H9 (cell line): ENCODE data around the gene MTF1. TPM values are rescaled to one million over a fixed set of nuclear protein-coding genes. Genes with fewer than 3 reads are reported as not detected.

Experiments
- DNase-seq: peaks from one replicate; pipeline ENCODE4 v3.0.0-alpha.2; 2017
- H2AFZ ChIP-seq: one replicate; pipeline ENCODE4 v1.6.1; 2013; ENCODE audit warnings: mild to moderate bottlenecking, low read length, control low read depth, moderate library complexity
- H2AK5ac ChIP-seq: 2 replicates; pipeline ENCODE4 v1.6.1; 2013; ENCODE audit warnings: low read length, control low read depth, mixed read lengths; ENCODE audit not compliant: insufficient read length
- H2BK120ac ChIP-seq: one replicate; pipeline ENCODE4 v1.6.1; 2013; ENCODE audit warnings: low read depth, mild to moderate bottlenecking, low read length, control low read depth, inconsistent platforms; ENCODE audit not compliant: poor library complexity, severe bottlenecking
- H2BK12ac ChIP-seq: 2 replicates; pipeline ENCODE4 v1.6.1; 2013; ENCODE audit warnings: low read length, control low read depth, mixed read lengths, low read depth; ENCODE audit not compliant: insufficient read length
- H2BK15ac ChIP-seq: 2 replicates; pipeline ENCODE4 v1.6.1; 2013; ENCODE audit warnings: low read depth, low read length, control low read depth
- H2BK20ac ChIP-seq: one replicate; pipeline ENCODE4 v1.6.1; 2013; ENCODE audit warnings: low read depth, mild to moderate bottlenecking, low read length, control low read depth, inconsistent platforms; ENCODE audit not compliant: poor library complexity, severe bottlenecking
- H2BK5ac ChIP-seq: 2 replicates; pipeline ENCODE4 v1.6.1; 2013; ENCODE audit warnings: low read length, control low read depth, mixed read lengths; ENCODE audit not compliant: insufficient read length
- H3K14ac ChIP-seq: 2 replicates; pipeline ENCODE4 v1.6.1; 2013; ENCODE audit warnings: low read length, control low read depth; ENCODE audit not compliant: insufficient read depth
- H3K18ac ChIP-seq: 2 replicates; pipeline ENCODE4 v1.6.1; 2013; ENCODE audit warnings: low read depth, mild to moderate bottlenecking, mixed read lengths, low read length, control low read depth; ENCODE audit not compliant: insufficient read length
- H3K23ac ChIP-seq: 2 replicates; pipeline ENCODE4 v1.6.1; 2013; ENCODE audit warnings: low read length, control low read depth, mixed read lengths, low read depth; ENCODE audit not compliant: insufficient read length
- H3K23me2 ChIP-seq: 2 replicates; pipeline ENCODE4 v1.6.1; 2013; ENCODE audit warnings: low read depth, mild to moderate bottlenecking, mixed read lengths, low read length, control low read depth; ENCODE audit not compliant: insufficient read length, poor library complexity, severe bottlenecking
- H3K27ac ChIP-seq: 2 replicates; pipeline ENCODE4 v1.5.1; 2013; ENCODE audit warnings: low read length, control low read depth, mixed read lengths, low read depth; ENCODE audit not compliant: insufficient read length
- H3K27me3 ChIP-seq: 2 replicates; pipeline ENCODE4 v1.6.1; 2013; ENCODE audit warnings: low read length, control low read depth, inconsistent platforms; ENCODE audit not compliant: insufficient read depth
- H3K4ac ChIP-seq: 2 replicates; pipeline ENCODE4 v1.6.1; 2013; ENCODE audit warnings: low read depth, mild to moderate bottlenecking, control low read depth, inconsistent platforms, low read length, moderate library complexity
- H3K4me1 ChIP-seq: 2 replicates; pipeline ENCODE4 v1.6.1; 2013; ENCODE audit warnings: low read length, control low read depth, inconsistent platforms; ENCODE audit not compliant: insufficient read depth
- H3K4me2 ChIP-seq: 2 replicates; pipeline ENCODE4 v1.6.1; 2013; ENCODE audit warnings: low read length, control low read depth, mixed read lengths; ENCODE audit not compliant: insufficient read length, insufficient read depth
- H3K56ac ChIP-seq: 2 replicates; pipeline ENCODE4 v1.6.1; 2013; ENCODE audit warnings: low read depth, mild to moderate bottlenecking, mixed read lengths, low read length, control low read depth; ENCODE audit not compliant: insufficient read length
- H3K79me1 ChIP-seq: 2 replicates; pipeline ENCODE4 v1.6.1; 2013; ENCODE audit warnings: low read depth, mild to moderate bottlenecking, moderate library complexity, low read length, control low read depth, inconsistent platforms; ENCODE audit not compliant: insufficient read depth, poor library complexity, severe bottlenecking
- H3K79me2 ChIP-seq: 2 replicates; pipeline ENCODE4 v1.6.1; 2013; ENCODE audit warnings: low read length, control low read depth, inconsistent platforms; ENCODE audit not compliant: insufficient read depth
- H3K9ac ChIP-seq: 2 replicates; pipeline ENCODE4 v1.6.1; 2013; ENCODE audit warnings: low read length, control low read depth, mixed read lengths; ENCODE audit not compliant: insufficient read length; ENCODE audit errors: extremely low read depth
- H3K9me3 ChIP-seq: one replicate; pipeline ENCODE4 v1.6.1; 2013; ENCODE audit warnings: low read depth, low read length, inconsistent platforms; ENCODE audit not compliant: control insufficient read depth
- H3T11ph ChIP-seq: one replicate; pipeline ENCODE4 v1.6.1; 2013; ENCODE audit warnings: mild to moderate bottlenecking, low read length, control low read depth, inconsistent platforms
- H4K20me1 ChIP-seq: one replicate; pipeline ENCODE4 v1.6.1; 2013; ENCODE audit not compliant: control insufficient read depth, insufficient read length, insufficient read depth
- H4K5ac ChIP-seq: 2 replicates; pipeline ENCODE4 v1.6.1; 2013; ENCODE audit warnings: low read depth, mild to moderate bottlenecking, mixed read lengths, low read length, control low read depth; ENCODE audit not compliant: insufficient read length
- H4K8ac ChIP-seq: replicated peaks from 2 replicates; pipeline ENCODE4 v1.6.1; 2013; ENCODE audit warnings: low read length, control low read depth, mixed read lengths, low read depth; ENCODE audit not compliant: insufficient read length
- H4K91ac ChIP-seq: 2 replicates; pipeline ENCODE4 v1.6.1; 2013; ENCODE audit warnings: low read depth, mild to moderate bottlenecking, moderate library complexity, mixed read lengths, low read length, control low read depth; ENCODE audit not compliant: insufficient read length
- H3K27ac Mint-ChIP-seq, 3 experiments: 2 replicates in 2 of 3; 3 replicates in 1 of 3; pipeline ENCODE4 v1.8.0; 2020 to 2021; ENCODE audit warnings: mixed read lengths in 3 of 3, mild to moderate bottlenecking in 1 of 3, moderate library complexity in 1 of 3
- H3K27me3 Mint-ChIP-seq: 2 replicates; pipeline ENCODE4 v1.8.0; 2021; ENCODE audit warnings: low read depth, mild to moderate bottlenecking, moderate library complexity, mixed read lengths
- H3K36me3 Mint-ChIP-seq, 3 experiments: 2 replicates in 2 of 3; 3 replicates in 1 of 3; pipeline ENCODE4 v1.8.0; 2020 to 2021; ENCODE audit warnings: low read depth in 3 of 3, mixed read lengths in 3 of 3; ENCODE audit not compliant: insufficient read depth in 1 of 3
- H3K4me1 Mint-ChIP-seq, 2 experiments: 2 replicates each; pipeline ENCODE4 v1.8.0; 2020; ENCODE audit warnings: mixed read lengths in 2 of 2
- H3K4me3 Mint-ChIP-seq, 2 experiments: 2 replicates in 1 of 2; 3 replicates in 1 of 2; pipeline ENCODE4 v1.8.0; 2020 to 2021; ENCODE audit warnings: mild to moderate bottlenecking in 2 of 2, mixed read lengths in 2 of 2, moderate library complexity in 1 of 2
- H3K9me3 Mint-ChIP-seq, 2 experiments: 2 replicates in 1 of 2; 3 replicates in 1 of 2; pipeline ENCODE4 v1.8.0; 2020; ENCODE audit warnings: mild to moderate bottlenecking in 2 of 2, mixed read lengths in 2 of 2, moderate library complexity in 1 of 2
- CTCF ChIP-seq: fragments of 200-600 bp; sonication (generic); conservative IDR thresholded peaks from 3 replicates; pipeline ENCODE4 v1.8.0; 2021; ENCODE audit warnings: antibody characterized with exemption, mild to moderate bottlenecking
- WGBS: extraction: QIAGEN DNeasy Blood & Tissue Kit; methylation state at CpG from one replicate; pipeline ENCODE4 v1.1.7; 2013; ENCODE audit warnings: missing lambda C conversion rate, low lambda C conversion rate, mixed read lengths; ENCODE audit not compliant: insufficient read length; ENCODE audit errors: extremely low coverage; 5-methylcytosine and 5-hydroxymethylcytosine counted together
- total RNA-seq: library from RNA; stranded (reverse); gene quantifications from 2 replicates; pipeline ENCODE4 v1.2.1, GENCODE V29; 2021

MTF1 gene
- total RNA-seq, 1 experiment from 2014 or later = 17.0 TPM

GRCh38 chr1:37797750-37798345, 61.5 kb downstream of the MTF1 start:
- Histone ChIP-seq H3K4me1 (no peaks in the 10 kb centered on the region; the same call in 1 of the 2 replicates), H2BK15ac (no peak overlapping the region), H2AFZ (no peak overlapping the region), H3K79me2 (no peaks in the 10 kb centered on the region), H3K56ac (no peak overlapping the region), H3K4me2 (no peak overlapping the region), H3K18ac (no peak overlapping the region), H3K9me3 (no peaks in the 10 kb centered on the region), H3K79me1 (no peaks in the 10 kb centered on the region), H2BK12ac (no peak overlapping the region), H3K14ac (no peak overlapping the region), H3K27me3 (peaks cover 4% of the 10 kb centered on the region; the same call in 1 of the 2 replicates), H2BK20ac (no peak overlapping the region), H2BK5ac (no peak overlapping the region), H4K5ac (no peak overlapping the region), H3T11ph (no peak overlapping the region), H3K23me2 (no peaks in the 10 kb centered on the region), H3K9ac (no peak overlapping the region), H2BK120ac (no peak overlapping the region), H3K27ac (no peak overlapping the region), H4K8ac (no peak overlapping the region), H4K91ac (no peak overlapping the region), H3K4ac (no peak overlapping the region), H3K23ac (no peak overlapping the region), H4K20me1 (no peaks in the 10 kb centered on the region), H2AK5ac (no peak overlapping the region)
- peaks cover 14% of the 10 kb centered on the region for H3K27me3 Mint-ChIP-seq
- no peaks in the 10 kb centered on the region for H3K9me3 Mint-ChIP-seq
- H3K4me3 Mint-ChIP-seq = no peak overlapping the region
- no peak for TF ChIP-seq CTCF
- H3K4me1 Mint-ChIP-seq = peaks cover 7 to 12% of the 10 kb centered on the region in 2 experiments
- H3K27ac Mint-ChIP-seq = no peak overlapping the region
- no CpG with 5 or more reads among the region's 3 CpGs for WGBS
- peaks cover 11 to 58% (median 30%) of the 10 kb centered on the region in 3 experiments for H3K36me3 Mint-ChIP-seq
- no peak for DNase-seq
